Mucosa of descending colon (tissue), 3 donors: ENCODE data around the gene SPG7. TPM values are rescaled to one million over a fixed set of nuclear protein-coding genes. Genes with fewer than 3 reads are reported as not detected.

Experiments used
- ATAC-seq: fragments of 200-7000 bp; cut with Tn5 transposase; one replicate; pipeline ENCODE4 v1.9.1; 2020; ENCODE audit warnings: mild to moderate bottlenecking, moderate library complexity
- DNase-seq, 3 donors: peaks; one replicate each; pipeline ENCODE4 v3.0.0-alpha.2; 2020
- H3K36me3 ChIP-seq: fragments of 200-600 bp; one replicate; pipeline ENCODE4 v1.8.0; 2021; ENCODE audit warnings: low read depth, mild to moderate bottlenecking
- H3K4me1 ChIP-seq: fragments of 200-600 bp; one replicate; pipeline ENCODE4 v1.8.0; 2021; ENCODE audit warnings: low read depth, mild to moderate bottlenecking
- H3K4me3 ChIP-seq: fragments of 200-600 bp; one replicate; pipeline ENCODE4 v1.8.0; 2021; ENCODE audit warnings: mild to moderate bottlenecking
- H3K9me3 ChIP-seq: fragments of 200-600 bp; one replicate; pipeline ENCODE4 v1.8.0; 2021; ENCODE audit warnings: mild to moderate bottlenecking
- intact Hi-C, 2 donors: fragments of 100-400 bp; cut with DNase I in 1 of 2; cut with micrococcal nuclease in 1 of 2; formaldehyde crosslinking; loops; one replicate each; pipeline versions ENCODE4 v1.11.0 to v1.11.1; 2022; cut with DNase I, micrococcal nuclease
- total RNA-seq, 3 donors: library from RNA; stranded (reverse); fragmentation: NEBNext Ultra II Directional in 2 of 3; extraction: Animal tissue kit (Norgen Biotek cat#: 25700) in 2 of 3; gene quantifications; one replicate each; pipeline versions ENCODE4 v1.2.1 to v1.2.4, GENCODE V29; 2021 to 2023
- TF ChIP-seq, protein P1 (sequence below): fragments of 200-600 bp; IDR thresholded peaks from one replicate; pipeline ENCODE4 v1.8.0; 2022; ENCODE audit warnings: antibody characterized with exemption, mild to moderate bottlenecking
- donor health status: DM: no; HTN: no; CAD: no; lungs with moderate emphysema.
- donor health status: DM: no; HTN: no; CAD: no.
- donor health status: DM: no; HTN: yes; CAD: no.

The SPG7 gene
- total RNA-seq, 3 donors from 2014 or later: 112 to 137 (median 121) TPM

DNA sequence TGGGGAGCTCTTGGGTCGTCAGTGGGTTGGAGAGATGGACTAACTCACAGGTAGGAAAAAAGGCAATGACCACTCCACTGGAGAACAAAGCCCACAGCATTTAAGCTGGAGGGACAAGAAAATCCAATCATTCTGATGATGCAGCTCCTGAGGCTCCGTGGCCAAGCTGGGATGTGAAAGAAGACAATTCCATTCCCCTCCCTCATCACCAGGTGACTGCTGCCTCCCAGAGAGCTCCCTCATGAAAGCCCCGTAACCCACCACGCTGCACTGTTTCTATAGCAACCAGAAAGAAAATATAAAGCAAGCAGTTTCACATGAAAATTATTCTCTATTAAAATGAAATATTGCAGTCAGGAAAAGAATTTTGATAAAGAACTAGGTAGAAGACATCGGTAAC is 33.1 kb upstream of the SPG7 start:
- Histone ChIP-seq H3K9me3 (no peaks in the 10 kb centered on the region), H3K36me3 (no peaks in the 10 kb centered on the region), H3K4me1 (peaks cover 42% of the 10 kb centered on the region), H3K4me3 (no peak overlapping the region)
- no peak for DNase-seq
- intact Hi-C loops: no loop called here
- ATAC-seq: no peak
- TF ChIP-seq, protein P1, sequence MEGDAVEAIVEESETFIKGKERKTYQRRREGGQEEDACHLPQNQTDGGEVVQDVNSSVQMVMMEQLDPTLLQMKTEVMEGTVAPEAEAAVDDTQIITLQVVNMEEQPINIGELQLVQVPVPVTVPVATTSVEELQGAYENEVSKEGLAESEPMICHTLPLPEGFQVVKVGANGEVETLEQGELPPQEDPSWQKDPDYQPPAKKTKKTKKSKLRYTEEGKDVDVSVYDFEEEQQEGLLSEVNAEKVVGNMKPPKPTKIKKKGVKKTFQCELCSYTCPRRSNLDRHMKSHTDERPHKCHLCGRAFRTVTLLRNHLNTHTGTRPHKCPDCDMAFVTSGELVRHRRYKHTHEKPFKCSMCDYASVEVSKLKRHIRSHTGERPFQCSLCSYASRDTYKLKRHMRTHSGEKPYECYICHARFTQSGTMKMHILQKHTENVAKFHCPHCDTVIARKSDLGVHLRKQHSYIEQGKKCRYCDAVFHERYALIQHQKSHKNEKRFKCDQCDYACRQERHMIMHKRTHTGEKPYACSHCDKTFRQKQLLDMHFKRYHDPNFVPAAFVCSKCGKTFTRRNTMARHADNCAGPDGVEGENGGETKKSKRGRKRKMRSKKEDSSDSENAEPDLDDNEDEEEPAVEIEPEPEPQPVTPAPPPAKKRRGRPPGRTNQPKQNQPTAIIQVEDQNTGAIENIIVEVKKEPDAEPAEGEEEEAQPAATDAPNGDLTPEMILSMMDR: no peak

DNA sequence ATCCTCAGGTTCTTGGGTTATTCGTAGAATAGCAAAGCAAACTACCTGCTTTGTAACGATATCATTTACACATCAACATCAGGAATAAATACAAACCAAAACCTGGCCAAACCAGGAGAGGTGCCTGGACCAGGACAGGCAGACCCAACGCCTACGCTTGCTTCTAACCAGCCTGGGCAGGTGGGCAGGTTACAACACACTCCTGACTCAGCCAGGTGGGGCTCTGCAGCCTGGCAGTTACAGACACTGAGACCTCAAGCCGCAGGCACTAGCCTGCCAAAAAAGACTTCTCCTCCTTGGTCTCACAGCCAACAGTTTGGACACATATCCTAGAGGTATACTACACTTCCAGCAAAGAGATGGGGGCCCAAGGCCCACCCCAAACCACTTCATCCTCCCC is 31.8 kb upstream of the SPG7 start:
- no peaks in the 10 kb centered on the region for H3K9me3 ChIP-seq
- DNase-seq: peak in 1 of 3 donors; percentile 42
- peaks cover 47% of the 10 kb centered on the region for H3K4me1 ChIP-seq
- ATAC-seq: peak; percentile 4
- no peak overlapping the region for H3K4me3 ChIP-seq
- no peaks in the 10 kb centered on the region for H3K36me3 ChIP-seq
- TF ChIP-seq, protein P1: no peak
- intact Hi-C loops: no loop called here

GRCh38 chr16:89476811-89477261 is 31.4 kb upstream of the SPG7 start:
- Histone ChIP-seq H3K4me1 (peaks cover 48% of the 10 kb centered on the region), H3K4me3 (no peak overlapping the region), H3K9me3 (no peaks in the 10 kb centered on the region), H3K36me3 (no peaks in the 10 kb centered on the region)
- intact Hi-C loops: no loop called here
- DNase-seq: no peak
- ATAC-seq: peak; percentile 10
- TF ChIP-seq, protein P1: no peak

GRCh38 chr16:89478576-89479221 is 29.5 kb upstream of the SPG7 start:
- H3K4me3 ChIP-seq: no peak overlapping the region
- no peaks in the 10 kb centered on the region for H3K9me3 ChIP-seq
- ATAC-seq: no peak
- TF ChIP-seq, protein P1: no peak
- peak in 1 of 3 donors; percentile 44 for DNase-seq
- no peaks in the 10 kb centered on the region for H3K36me3 ChIP-seq
- peaks cover 51% of the 10 kb centered on the region for H3K4me1 ChIP-seq
- intact Hi-C loops: no loop called here

GRCh38 chr16:89481356-89481955 is 26.7 kb upstream of the SPG7 start:
- TF ChIP-seq, protein P1: no peak
- Histone ChIP-seq H3K4me1 (peaks cover 64% of the 10 kb centered on the region), H3K36me3 (no peaks in the 10 kb centered on the region), H3K9me3 (no peaks in the 10 kb centered on the region), H3K4me3 (no peak overlapping the region)
- ATAC-seq (no peak), DNase-seq (peak in 1 of 3 donors; percentile 5)
- intact Hi-C loops: no loop called here
